ENCODE data around the gene A2M. TPM values are rescaled to one million over a fixed set of nuclear protein-coding genes. Genes with fewer than 3 reads are reported as not detected.

The A2M gene
- total and polyA plus RNA-seq, 10 of the 15 experiments (the other 5 are each of a cell fraction or from before 2014, with no cell fraction given) = 0.03 to 3.5 (median 0.20) TPM; not detected in 5

GRCh38 chr12:9052610-9053009 lies 63.1 kb downstream of the A2M start:
- H3K4me3 ChIP-seq = no peak overlapping the region
- no peaks in the 10 kb centered on the region for H4K20me1 ChIP-seq (ENCODE audit: control insufficient read depth, insufficient read depth)
- H3K4me1 ChIP-seq (ENCODE audit: control insufficient read depth, insufficient read depth, low read length) = no peaks in the 10 kb centered on the region
- WGBS (ENCODE audit: insufficient coverage, insufficient replicate concordance, low lambda C conversion rate, missing lambda C conversion rate) = 47% methylated on average over 1 of the region's 1 CpG
- H3K27ac ChIP-seq (ENCODE audit: control insufficient read depth, insufficient read depth) = no peak overlapping the region
- ChIA-PET CTCF (interaction anchor here (1.1 kb wide), 1 partner anchor 371 kb away, joined by 3 read pairs; no protein-coding TSS in a partner anchor), SMC1A (ENCODE audit: uncharacterized antibody, unreplicated experiment) (interaction anchor here (0.6 kb wide), 1 partner anchor 22 kb away, joined by 3 read pairs; no protein-coding TSS in a partner anchor), POLR2A (no interaction called here), RAD21 (ENCODE audit: unreplicated experiment) (no interaction called here)
- BruUV-seq (replicated peaks) = no TSS peak
- TF ChIP-seq HDGF (IDR thresholded peaks at IDR 0.05) (no peak), FOXK2 (IDR thresholded peaks at IDR 0.05) (no peak), ZNF24 (IDR thresholded peaks at IDR 0.05) (no peak), NKRF (conservative IDR thresholded peaks at IDR 0.05) (no peak)
- ATAC-seq (no peak), DNase-seq (ENCODE audit: low read depth, low spot score) (no peak), FAIRE-seq (no peak)
- no peaks in the 10 kb centered on the region for H3K79me2 ChIP-seq (ENCODE audit: control insufficient read depth, insufficient read depth, low read length)
- H3K9ac ChIP-seq (ENCODE audit: control insufficient read depth, insufficient read depth, low read length) = no peak overlapping the region
- intact Hi-C loops (cut with micrococcal nuclease; ENCODE audit: unreplicated experiment) (no loop called here), in situ Hi-C loops (cut with MboI) (no loop called here)
- H2AFZ ChIP-seq (ENCODE audit: control insufficient read depth, low read depth, low read length) = no peak overlapping the region
- H3K36me3 ChIP-seq (ENCODE audit: control insufficient read depth in 2 of 2, insufficient read depth in 2 of 2, low read length in 1 of 2) = no peaks in the 10 kb centered on the region
- H3K4me2 ChIP-seq (ENCODE audit: control insufficient read depth, insufficient read depth) = no peak overlapping the region
- H3K9me3 ChIP-seq (replicated peaks; ENCODE audit: control insufficient read depth, insufficient read depth, low read length) = no peaks in the 10 kb centered on the region
- H3K27me3 ChIP-seq (replicated peaks in 1 of 2; ENCODE audit: control insufficient read depth in 2 of 2, insufficient read depth in 2 of 2, low read length in 1 of 2) = peaks cover 0 to 3% of the 10 kb centered on the region in 2 experiments; a peak in 3 of 4 replicates

- FAIRE-seq = no peak
- Histone ChIP-seq H2AFZ (ENCODE audit: control insufficient read depth, low read depth, low read length) (no peak overlapping the region), H3K9me3 (replicated peaks; ENCODE audit: control insufficient read depth, insufficient read depth, low read length) (no peaks in the 10 kb centered on the region), H3K9ac (ENCODE audit: control insufficient read depth, insufficient read depth, low read length) (no peak overlapping the region), H3K4me3 (no peak overlapping the region), H3K4me2 (ENCODE audit: control insufficient read depth, insufficient read depth) (no peak overlapping the region), H3K27me3 (replicated peaks in 1 of 2; ENCODE audit: control insufficient read depth in 2 of 2, insufficient read depth in 2 of 2, low read length in 1 of 2) (peaks cover 0 to 3% of the 10 kb centered on the region in 2 experiments; a peak in 2 of 4 replicates), H4K20me1 (ENCODE audit: control insufficient read depth, insufficient read depth) (no peaks in the 10 kb centered on the region), H3K36me3 (ENCODE audit: control insufficient read depth in 2 of 2, insufficient read depth in 2 of 2, low read length in 1 of 2) (no peaks in the 10 kb centered on the region), H3K79me2 (ENCODE audit: control insufficient read depth, insufficient read depth, low read length) (no peaks in the 10 kb centered on the region), H3K4me1 (ENCODE audit: control insufficient read depth, insufficient read depth, low read length) (no peaks in the 10 kb centered on the region), H3K27ac (ENCODE audit: control insufficient read depth, insufficient read depth) (no peak overlapping the region)
- no peak for ATAC-seq
- ChIA-PET CTCF (interaction anchor here (1.0 to 4.4 kb wide), 4 partner anchors 15 to 423 kb away, joined by 3 to 31 read pairs (median 11); no protein-coding TSS in a partner anchor), SMC1A (ENCODE audit: uncharacterized antibody, unreplicated experiment) (interaction anchor here (2.3 kb wide), 1 partner anchor 10 kb away, joined by 8 read pairs; no protein-coding TSS in a partner anchor), POLR2A (no interaction called here), RAD21 (ENCODE audit: unreplicated experiment) (interaction anchor here (2.8 kb wide), 1 partner anchor 394 kb away, joined by 11 read pairs; no protein-coding TSS in a partner anchor)
- DNase-seq (ENCODE audit: low read depth, low spot score) = no peak
- in situ Hi-C loops (cut with MboI) = no loop called here
- 15% methylated on average over 6 of the region's 6 CpGs for WGBS (ENCODE audit: insufficient coverage, insufficient replicate concordance, low lambda C conversion rate, missing lambda C conversion rate)
- no TSS peak for BruUV-seq (replicated peaks)
- intact Hi-C loops (cut with micrococcal nuclease; ENCODE audit: unreplicated experiment) = no loop called here
- TF ChIP-seq CHD4 (IDR thresholded peaks at IDR 0.05) (no peak), TARDBP (IDR thresholded peaks at IDR 0.05; ENCODE audit: borderline replicate concordance) (no peak), POLR2AphosphoS2 (IDR thresholded peaks at IDR 0.05; ENCODE audit: low read depth, low read length) (no peak), IRF4 (IDR thresholded peaks at IDR 0.05; ENCODE audit: low read depth, low read length) (no peak), EGR1 (IDR thresholded peaks at IDR 0.05; ENCODE audit: borderline replicate concordance in 1 of 2, low read depth in 2 of 2, low read length in 2 of 2) (no peak), CHD1 (IDR thresholded peaks at IDR 0.05; ENCODE audit: low read depth, low read length) (no peak)
- TF ChIP-seq, protein P1, sequence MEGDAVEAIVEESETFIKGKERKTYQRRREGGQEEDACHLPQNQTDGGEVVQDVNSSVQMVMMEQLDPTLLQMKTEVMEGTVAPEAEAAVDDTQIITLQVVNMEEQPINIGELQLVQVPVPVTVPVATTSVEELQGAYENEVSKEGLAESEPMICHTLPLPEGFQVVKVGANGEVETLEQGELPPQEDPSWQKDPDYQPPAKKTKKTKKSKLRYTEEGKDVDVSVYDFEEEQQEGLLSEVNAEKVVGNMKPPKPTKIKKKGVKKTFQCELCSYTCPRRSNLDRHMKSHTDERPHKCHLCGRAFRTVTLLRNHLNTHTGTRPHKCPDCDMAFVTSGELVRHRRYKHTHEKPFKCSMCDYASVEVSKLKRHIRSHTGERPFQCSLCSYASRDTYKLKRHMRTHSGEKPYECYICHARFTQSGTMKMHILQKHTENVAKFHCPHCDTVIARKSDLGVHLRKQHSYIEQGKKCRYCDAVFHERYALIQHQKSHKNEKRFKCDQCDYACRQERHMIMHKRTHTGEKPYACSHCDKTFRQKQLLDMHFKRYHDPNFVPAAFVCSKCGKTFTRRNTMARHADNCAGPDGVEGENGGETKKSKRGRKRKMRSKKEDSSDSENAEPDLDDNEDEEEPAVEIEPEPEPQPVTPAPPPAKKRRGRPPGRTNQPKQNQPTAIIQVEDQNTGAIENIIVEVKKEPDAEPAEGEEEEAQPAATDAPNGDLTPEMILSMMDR (IDR thresholded peaks at IDR 0.05 in 2 of 3, conservative IDR thresholded peaks at IDR 0.05 in 1 of 3; ENCODE audit: control insufficient read depth in 2 of 3, extremely low read depth in 1 of 3, insufficient read depth in 1 of 3, low read depth in 3 of 3, low read length in 3 of 3) = no peak
Measured at GRCh38 chr12:9051158-9051550, 64.6 kb downstream of the A2M start.
